Bone marrow (tissue), 2 donors: ENCODE results near the gene CMIP.

Source experiments
- DNase-seq, 2 donors: peaks; one replicate each; lab custom pipeline; 2025; lab: John Stamatoyannopoulos, UW

Gene CMIP

DNA sequence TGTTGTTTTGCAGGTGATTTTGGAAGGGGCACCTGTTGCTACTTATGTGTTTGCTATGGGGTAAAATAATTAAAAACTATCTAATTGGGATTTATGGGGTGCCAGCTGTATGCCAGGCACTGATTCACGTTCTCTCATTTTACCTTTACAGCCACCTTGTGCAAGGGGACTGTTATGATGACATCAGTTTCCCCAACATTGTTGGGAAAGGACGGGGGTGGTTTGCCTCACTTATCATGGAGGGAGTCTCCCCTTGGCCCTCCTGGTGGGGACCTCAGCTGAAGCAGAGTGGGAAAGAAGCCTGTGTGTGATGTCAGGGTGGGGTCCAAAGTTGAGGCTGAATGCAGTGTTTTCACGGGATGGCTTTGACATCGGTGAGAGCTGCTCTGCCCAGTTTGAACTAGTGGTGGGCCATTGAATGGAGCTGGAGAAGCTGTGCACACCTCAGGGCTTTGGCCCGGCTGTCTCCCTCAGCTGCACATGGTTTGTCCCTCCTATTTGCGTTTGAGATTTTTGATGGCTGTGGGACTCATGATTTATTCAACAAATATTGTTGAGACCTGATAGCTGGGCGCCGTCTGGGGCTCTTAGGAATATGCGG is 36.1 kb downstream of the CMIP start:
- no peak for DNase-seq

DNA sequence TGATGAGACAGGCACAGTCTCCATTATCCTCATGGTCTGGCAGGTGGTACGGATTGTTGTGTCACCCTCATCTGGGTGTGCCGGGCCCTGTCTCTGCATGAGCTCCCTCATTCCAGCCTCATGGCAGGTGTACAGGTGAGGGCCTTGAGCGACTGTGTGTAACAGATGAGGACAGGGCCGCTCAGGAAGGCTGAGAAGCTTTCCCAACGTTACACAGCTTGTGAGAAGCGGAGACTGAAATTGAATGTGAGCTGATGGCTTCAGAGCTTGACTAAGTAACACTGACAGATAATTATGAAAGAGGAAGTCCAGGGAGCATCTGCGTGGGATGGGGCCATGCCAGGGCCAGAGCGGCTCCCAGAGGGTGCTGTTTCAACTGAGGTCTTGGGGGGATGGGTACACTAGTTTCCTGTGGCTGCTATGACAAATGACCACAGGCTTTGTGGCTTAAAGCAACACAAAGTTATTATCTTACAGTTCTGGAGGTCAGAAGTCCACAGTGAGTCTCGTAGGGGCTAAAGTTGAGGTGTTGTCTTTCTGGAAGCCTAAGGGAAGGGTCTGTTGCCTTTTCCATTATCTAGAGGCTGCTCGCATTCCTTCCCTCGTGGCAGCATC is 36.7 kb downstream of the CMIP start:
- DNase-seq, result peak; percentile 42 to 78

DNA sequence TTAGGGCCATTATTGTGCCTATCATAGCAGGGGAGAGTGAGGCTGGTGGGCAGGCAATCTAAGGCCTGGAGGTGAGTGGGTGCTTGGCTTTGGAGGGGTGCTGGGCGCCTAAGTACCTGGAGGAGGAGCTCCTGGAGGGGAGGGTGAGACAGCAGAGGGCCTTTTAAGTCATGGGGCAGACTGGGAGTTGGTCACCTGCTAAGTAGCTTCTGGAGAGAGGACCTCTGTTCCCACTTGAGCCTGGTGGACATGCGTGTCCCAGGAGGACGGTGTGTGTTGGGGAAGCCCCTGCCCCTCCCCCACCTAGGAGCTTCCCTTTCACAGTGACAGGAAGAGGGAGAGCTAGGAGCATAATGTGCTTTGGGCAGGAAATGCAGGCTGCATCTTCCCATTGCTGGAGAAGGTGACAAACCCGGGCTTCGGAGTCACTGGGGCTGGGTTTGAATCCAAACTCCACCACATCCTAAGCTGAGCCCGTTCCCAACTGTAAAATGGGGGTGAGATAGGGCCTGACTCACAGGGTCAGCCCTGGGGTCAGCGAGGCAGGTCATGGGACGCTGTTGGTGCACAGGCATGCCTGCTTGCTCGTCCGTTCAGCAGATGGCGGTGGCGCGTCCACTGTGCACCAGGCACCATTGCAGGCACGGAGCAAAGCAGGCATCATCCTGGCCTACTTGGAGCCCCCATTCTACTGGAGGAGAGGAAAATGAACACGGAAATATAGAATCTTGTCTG is 37.9 kb downstream of the CMIP start:
- DNase-seq, result no peak

DNA sequence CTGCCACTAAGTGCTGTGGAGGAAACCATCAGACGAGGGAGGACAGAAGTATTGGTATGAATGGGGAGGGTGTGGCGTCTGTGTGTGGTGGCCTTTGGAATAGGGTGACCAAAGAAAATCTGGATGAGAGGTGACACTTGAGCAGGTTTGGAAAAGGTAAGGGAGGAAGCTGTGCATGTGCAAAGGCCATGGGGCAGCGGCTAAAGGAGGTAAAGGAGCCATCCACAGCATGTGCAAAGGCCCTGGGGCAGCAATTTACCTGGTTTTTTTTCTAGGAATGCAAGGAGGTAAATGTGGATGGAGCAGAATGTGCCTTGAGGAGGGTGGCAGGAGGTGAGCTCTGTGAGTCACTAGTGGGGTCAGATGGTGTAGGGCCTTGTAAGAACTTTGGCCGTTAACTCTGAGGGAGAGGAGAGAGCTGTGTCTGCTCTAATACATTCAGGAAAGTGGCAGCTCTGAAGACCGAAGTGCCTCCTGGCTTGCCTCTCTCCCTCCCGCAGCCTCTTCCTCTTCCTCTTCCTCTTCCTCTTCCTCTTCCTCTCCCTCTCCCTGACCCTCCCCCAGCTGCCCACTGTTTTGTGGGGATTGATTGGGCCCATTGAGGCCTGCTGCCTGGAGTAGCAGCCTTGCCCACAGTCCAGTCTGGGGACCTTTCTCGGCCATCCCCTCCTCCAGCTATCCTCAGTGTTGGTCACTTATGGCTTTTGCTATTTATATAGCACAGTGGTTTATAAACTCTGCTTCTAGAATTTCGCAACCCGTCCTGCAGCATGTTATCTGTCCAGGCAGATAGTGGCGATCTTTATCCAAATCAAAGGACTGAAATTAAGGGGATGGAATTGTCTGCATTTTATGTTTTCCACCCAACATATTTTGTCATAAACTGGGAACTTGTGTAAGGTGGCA is 38.7 kb downstream of the CMIP start:
- DNase-seq, result no peak

DNA sequence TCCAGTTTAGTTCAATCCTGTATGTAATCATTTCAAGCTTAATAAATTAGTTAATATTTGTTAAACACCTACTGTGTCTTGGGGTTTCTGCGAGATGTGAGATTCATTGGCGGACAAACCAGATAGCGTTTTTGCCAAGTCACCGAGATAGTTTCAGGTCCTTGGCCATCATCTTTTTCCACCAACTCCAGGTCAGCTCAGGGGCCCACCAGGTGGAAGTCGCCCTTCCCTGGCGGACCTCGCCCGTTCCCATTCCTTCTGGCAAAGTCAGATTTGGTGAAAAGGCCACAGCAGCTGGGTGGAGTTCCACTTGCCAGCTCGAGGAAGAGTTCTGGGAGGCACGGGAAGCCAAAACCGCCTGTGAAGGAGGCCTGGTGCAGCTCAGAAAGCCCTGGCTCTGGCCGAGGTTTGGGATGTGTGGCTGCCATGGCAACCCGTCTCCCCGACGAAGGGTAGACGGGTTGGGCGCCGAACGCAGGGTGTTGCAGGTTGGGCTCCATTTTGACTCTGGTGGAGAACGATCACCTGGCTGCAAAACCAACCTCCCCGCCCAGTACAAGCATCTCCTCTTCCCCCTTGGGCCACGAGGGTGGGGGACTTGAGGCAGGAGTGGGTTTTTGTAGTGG is 39.5 kb downstream of the CMIP start:
- no peak for DNase-seq

DNA sequence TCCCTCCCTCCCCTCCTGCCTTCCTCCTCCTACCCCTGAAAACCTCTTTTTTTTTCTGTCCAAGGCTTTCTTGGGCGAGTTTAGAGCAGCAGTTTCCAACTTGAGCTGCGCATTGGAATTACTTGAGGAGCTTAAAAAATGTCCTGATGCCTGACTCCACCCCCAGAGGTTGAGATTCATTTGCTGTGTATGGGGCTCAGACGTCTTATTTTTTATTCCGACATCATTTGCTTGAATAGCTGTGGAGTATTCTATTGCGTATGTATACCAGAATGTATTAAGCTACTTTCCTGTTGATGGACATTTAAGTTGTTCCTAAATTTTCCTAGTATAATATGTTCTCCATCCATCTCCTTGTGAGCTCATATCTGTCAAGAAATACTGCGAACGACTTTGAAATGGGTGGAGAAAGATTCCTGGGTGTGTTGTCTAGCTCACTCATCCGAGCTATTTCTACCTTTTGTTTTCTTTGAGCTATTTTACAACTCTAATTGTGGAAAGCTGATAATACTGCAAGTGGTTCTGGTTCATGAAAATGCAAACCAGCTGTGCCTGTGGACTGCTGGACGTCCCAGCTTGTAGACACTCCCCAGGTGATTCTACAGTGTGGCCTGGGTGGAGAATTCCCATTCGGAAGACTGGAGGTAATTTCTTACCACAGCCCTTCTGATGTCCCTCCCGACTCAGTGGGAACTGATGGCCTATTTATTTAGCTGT is 40.5 kb downstream of the CMIP start:
- no peak for DNase-seq

DNA sequence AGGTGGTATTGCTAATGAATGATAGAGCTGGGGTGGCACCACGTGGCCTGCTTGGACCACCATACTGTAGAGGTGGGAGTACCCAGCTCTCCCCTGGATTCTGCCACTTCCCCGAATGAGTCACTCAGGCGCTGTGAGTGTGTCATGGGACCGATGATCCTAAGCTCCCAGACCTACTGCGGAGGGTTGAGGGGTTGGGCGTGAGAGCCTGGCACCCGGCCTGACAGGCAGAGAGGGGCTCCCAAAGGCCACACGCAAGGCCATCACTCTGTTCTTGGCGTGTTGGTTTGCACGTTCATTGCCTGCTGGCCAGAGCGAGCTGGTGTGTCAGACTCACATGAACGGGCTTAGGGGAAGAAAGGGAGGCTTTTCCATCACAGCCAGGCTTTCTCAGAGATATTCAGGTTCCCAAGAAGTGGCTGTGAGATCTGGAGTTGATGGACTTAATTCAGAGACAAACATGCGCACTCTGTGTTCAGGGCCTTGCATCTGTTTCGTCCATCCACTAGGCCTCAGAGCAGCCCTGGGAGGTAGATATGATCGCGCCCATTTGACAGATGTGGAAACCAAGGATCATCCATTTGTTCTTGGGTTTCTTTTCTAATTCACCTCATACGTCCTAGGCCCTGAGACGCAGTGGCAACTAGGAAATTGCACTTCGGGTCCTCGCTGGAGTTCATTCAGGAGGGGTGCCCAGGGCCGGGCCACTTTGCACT is 41.4 kb downstream of the CMIP start:
- DNase-seq, result no peak

DNA sequence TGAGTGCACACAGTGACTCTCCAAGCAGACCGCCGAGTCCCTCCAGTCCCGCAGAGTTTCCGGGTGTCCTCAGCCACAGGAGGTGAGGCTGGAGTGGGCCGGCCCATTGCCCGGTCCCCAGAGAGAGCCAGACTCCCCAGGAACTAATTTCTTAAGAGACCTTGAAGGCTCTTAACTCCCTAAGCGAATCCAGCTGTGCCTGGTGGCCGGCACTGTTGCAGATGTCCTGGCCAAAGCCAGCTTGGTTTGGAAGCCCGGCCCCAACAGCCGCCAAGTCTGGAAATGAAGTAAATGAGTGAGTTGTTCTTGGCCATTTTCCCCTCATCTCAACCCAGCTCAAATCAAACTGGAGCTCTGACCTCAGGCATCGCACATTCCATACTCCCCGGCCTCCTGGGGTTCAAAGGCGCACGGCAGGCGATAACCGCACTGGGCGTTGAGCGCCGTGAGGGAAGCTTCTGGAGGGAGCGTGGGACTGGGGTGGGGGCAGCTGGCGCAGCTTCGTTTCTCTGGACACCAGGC is 42.0 kb downstream of the CMIP start:
- DNase-seq, result no peak

DNA sequence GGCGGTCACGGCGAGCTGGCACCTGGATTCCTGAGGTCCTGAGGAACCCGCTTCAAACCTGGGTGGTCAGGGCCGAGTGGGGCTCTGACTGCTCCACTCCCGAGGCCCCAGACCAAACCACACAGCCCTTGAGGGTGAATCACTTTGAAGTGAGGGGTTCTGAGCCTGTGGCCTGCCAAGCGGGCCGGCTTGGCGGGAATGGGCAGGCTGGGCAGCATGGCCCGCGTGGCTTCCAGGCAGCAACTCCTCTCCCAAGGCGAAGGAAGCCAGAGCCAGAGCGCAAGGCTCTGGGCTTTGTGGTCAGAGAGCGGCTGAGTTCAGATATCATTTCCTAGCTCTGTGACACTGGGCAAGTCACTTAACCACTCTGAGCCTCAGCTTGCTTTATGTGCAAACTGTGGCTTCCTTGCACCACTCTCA is 42.7 kb downstream of the CMIP start:
- no peak for DNase-seq

DNA sequence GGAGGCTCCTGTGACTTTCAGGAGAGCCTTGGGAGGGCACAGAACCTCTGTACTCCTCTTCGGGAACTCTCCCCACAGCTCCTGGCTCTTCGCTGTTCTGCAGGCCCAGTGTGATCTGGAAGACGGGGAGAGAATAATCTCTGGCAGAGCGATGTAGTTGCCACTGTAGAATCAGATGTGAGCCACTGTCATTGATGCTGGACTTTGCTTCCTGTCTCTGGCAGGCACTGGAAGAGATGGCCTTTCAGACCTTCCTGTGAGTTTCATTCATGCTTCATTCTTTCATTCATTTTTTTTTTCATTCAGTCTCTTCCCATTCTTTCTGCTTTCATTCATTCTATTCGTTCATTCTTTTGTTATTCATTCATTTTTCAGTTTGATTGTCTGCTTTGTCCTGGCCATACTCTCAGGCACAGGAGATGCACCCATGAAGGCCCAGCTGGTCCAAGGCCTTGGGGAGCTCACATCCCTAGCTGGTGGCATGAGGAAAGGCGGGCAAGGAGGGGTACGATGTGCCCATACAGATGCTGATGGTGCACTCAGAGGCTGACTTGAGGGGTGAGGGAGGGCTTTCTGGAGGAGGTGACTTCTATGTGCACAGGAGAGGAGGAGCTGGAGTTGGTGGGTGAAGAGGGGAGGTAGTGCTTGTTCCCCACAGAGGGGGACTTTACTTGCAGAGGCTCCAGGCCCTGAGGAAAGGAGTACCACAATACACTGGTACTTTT is 44.2 kb downstream of the CMIP start:
- DNase-seq, result no peak

DNA sequence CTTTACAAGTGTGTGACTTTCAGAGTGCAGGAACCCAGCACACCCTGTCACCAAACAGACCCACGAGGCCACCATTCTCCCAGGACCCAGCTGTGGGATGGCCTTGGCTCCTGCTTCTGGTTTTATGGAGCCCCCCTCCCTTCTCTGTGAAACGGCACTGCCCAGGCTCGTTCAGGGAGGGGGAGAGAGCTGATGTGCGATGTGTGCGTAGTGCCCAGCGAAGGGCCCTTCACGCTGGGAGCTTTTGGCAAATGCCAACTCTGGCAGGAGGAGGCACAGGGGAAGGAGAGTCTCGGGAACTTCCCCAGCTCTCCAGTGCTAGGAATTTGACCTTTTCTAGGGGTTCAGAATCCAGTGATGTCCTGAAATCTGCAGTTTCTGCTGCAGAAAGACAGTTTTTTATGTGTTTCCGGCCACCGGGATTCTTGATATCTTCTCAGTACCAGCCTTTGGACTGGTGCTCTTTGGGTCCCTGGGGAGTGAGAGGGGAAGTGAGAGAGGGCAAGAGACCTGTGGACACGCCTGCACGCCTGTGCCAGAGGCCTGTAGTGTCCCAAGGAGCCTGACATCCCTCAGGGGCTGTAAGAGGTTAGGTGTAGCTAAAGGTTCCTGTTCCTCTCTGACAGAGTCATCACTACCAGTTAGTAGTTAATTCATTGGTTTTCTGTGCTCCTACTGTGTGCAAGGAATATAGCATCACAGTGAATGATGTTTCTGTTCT is 45.1 kb downstream of the CMIP start:
- DNase-seq, result no peak

DNA sequence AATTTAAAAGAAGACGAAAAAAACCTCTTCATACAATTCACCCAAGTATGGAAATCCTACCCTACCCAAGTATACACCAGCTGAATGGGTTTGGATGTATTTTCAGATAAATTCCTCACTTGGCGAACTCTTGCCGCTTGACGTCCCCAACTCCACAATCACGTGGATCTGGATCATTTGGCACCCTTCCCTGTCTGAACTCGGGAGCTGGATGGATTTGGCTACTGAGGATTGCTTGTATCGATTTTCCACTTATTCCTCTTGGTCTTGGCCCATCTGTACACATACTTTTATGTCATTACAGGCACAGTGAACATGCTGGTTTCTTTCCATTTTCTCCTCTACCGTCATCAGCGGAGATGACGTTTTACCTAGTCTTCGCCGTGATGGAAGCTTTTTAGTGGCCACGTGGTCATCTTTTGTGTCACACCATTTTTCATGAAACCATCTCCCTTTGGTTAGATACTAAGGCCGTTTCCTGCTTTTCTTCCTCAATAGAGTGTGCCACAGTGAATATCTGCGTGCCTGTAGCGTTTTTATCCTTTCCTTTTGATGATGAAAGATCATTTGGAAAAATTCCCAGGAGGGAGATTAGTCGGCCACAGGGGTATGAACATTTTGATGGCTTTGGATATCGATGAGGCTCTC is 47.1 kb downstream of the CMIP start:
- DNase-seq, result no peak

DNA sequence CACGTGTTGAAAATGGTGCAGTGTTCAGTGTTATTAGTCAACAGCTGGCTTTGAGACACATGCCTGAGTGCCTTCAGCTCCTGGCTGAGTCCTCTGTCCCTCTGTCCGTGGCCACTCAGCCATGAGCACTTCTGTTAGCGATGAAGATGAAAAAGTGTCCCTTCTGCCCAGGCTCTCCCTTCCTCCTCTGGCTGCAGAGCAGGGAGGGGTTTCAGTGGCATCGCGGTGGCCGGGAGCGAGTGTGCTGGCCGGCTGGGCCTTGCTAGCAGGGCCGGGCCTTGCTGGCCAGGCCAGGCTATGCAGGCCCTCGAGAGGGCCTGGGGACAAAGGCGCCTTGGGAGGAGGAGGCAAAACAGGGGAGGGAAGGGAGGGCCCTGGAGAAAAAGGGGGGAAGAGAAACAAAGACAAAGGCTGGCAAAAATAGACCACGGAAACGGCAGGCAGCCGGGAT is 47.7 kb downstream of the CMIP start:
- DNase-seq, result no peak

DNA sequence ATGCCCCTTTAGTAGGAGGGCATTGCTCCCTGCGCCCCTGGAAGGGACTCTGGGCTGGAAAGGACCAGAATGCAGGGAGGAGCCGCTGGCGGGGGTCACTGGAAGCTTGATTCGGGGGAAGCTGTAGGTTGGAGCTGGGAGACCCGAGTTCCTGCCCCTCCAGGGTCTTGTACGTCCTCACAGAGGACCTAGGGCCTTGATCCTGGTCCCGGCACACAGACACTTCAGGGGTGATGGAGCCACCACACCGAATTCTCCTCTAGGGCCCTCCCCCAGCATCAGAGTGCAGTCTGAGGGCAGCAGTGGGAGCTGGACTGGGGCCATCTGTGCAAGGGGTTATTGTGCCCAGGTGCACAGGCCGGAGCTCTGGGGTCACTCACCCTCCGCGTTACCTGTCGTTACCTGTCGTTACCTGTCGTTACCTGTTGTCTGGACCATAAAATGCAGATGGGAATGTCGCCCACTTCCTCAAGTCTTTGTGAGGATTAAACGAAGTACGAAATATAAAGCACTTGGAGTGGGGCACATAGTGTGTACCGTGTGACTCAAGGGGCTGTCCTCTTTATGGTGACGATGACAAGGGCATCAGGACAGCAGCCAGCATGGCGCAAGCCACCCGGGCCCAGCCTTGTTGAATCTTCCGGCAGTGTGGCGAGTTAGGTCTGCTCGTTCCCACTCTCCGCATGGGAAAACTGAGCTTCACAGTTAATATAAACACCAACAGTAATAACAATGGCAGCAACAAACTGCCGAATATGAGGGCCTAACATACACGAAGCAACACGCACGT is 48.6 kb downstream of the CMIP start:
- DNase-seq, result no peak

DNA sequence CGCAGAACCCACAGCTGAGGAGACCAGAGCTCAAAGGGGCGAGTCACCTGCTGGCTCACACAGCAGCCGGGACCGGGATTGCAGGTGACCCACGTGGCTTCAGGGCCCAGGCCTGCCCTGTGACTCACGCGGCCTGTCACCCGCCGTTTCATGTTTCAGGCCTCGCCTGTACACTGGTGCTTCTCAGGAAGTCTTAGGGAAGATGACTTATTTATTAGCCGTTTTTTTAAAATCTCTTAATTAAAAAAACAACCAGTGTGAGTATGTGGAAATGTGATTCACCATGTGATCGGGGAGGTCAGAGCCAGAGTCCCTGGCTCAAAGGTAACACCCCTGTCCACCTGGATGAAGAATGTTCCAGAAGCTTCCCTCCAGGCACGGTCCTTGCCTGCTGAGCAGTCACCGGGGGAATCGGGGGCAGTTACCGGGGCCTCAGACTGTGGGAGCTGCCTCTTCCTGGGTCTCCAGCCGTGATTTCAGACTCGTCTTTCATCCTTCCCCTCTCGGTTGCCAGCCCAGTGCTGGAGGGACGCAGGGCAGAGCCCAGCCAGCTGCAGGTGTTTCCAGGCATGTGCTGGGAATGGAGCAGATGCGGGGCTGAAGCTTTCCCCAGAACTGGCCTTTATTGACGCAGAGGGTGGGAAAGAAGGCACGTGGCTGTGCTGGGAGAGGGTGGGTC is 49.3 kb downstream of the CMIP start:
- peak; percentile 7 to 17 for DNase-seq

DNA sequence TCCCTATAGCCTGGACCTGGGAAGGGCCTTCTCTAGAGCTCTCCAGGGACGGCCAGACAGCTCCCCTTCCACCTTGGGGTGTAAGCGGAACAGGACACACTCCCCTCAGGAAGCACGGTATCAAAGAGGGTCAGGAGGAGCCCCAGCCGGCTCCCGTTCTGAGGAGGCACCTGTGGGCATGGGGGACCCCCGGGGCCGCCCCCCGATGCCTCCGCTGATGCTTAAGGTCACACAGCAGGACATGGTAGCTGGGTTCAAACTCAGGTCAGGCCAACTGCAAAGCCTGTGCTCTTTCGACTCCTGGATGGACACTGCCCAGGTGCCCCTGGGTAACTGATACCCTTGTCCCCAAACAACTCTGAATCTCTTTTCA is 49.8 kb downstream of the CMIP start:
- DNase-seq, result no peak

DNA sequence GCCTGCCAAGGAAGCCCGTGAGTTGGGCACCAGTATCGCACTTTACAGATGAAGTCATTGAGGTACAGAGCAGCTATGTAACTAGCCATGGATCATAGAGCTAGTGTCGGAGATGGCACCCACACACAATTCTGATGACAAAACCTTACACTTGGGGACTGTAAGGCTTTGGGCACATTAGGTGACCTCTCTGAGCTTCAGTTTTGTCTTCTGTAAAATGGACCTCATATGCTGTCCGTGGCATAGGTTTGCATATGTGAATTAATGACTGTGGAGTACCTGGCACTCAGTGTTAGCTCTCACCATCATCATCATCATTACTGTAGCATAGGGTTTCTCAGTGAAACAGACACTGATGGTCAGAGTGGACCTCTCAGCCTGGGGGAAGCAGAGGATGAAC is 50.3 kb downstream of the CMIP start:
- DNase-seq, result no peak
